GM12864 (cell line): Measurements from ENCODE around the gene NR2F2.
"Not testable (repeated sequence)": the region's sequence is repeated elsewhere in the genome, so short reads cannot be mapped to it uniquely, and the experiment has no call there.

Source experiments
- DNase-seq: peaks from one replicate; pipeline ENCODE4 v3.0.0-alpha.2; 2011; ENCODE audit warnings: low read depth
- H3K4me3 ChIP-seq: 2 replicates; pipeline ENCODE4 v1.5.1; 2011; ENCODE audit warnings: mild to moderate bottlenecking, low read depth, low read length, control low read depth
- TF ChIP-seq, protein P1 (sequence below): IDR thresholded peaks from 2 replicates; pipeline ENCODE4 v1.5.1; 2011; ENCODE audit warnings: low read depth, mild to moderate bottlenecking, moderate library complexity, low read length, control low read depth, inconsistent platforms; ENCODE audit errors: missing control alignments

NR2F2 gene

DNA sequence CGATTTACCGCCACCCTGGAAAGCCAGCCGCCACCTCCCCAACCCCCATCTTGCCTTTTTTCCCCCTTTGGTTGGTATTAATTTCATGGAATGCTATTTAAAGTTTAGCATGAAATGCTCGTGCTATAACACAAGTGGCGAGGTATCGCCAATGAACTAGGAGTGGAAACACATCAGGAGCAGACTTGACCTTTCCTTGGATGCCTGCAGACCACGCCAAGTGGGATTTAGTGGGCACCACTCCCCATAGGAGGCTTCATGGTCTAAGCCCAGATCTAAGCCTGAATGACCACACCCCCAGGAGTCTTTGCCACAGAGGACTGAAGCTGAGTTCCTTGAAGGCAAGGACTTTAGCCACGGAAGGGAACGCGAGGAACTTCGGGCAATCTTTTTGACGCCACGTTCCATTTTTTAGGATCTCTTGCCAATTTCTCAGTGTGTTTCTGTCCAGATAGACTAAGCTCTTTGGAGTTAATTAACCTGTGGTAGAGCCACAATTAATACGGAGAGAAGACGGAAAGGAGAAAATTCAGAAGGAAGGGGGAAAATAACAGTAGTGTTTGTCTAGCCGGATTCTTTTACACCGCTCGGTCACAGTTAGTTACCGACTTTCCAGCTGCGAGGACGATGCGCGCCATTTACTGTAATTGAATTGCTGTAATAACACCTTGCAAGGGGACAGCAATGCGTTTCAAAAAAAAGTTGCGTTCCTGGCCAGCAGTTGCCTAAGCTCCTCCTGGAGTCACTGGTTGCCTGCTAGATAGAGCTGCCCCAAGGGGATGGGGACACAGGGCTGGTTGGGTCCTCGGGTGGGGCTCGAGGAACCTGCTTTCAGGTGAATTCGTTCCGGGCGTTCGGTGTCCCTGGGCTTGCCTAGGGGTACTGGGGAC lies 37.1 kb downstream of the NR2F2 start:
- DNase-seq, result no peak
- no peak overlapping the region for H3K4me3 ChIP-seq
- TF ChIP-seq, protein P1, sequence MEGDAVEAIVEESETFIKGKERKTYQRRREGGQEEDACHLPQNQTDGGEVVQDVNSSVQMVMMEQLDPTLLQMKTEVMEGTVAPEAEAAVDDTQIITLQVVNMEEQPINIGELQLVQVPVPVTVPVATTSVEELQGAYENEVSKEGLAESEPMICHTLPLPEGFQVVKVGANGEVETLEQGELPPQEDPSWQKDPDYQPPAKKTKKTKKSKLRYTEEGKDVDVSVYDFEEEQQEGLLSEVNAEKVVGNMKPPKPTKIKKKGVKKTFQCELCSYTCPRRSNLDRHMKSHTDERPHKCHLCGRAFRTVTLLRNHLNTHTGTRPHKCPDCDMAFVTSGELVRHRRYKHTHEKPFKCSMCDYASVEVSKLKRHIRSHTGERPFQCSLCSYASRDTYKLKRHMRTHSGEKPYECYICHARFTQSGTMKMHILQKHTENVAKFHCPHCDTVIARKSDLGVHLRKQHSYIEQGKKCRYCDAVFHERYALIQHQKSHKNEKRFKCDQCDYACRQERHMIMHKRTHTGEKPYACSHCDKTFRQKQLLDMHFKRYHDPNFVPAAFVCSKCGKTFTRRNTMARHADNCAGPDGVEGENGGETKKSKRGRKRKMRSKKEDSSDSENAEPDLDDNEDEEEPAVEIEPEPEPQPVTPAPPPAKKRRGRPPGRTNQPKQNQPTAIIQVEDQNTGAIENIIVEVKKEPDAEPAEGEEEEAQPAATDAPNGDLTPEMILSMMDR, result no peak

DNA sequence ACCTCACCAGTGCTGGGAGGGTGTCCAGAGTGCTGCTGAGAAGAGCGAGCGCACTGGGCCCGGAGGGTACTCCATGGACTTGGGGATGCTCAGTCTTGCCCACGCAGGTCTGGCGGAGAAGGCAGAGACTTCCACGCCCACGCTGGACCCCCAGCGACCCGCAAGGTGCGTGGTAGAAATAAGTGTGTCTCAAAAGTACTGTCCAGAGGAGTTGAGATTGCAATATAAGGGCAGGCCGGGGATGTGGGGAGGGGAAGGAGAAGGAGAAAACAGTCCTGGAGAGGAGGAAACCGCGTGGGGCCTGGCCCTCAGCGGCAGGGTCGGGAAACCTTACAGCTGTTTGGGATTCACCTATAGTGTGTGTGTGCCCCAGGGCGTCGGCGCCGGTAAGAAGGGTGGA lies 38.9 kb downstream of the NR2F2 start:
- TF ChIP-seq, protein P1, result no peak
- no peak overlapping the region for H3K4me3 ChIP-seq
- DNase-seq, result no peak

DNA sequence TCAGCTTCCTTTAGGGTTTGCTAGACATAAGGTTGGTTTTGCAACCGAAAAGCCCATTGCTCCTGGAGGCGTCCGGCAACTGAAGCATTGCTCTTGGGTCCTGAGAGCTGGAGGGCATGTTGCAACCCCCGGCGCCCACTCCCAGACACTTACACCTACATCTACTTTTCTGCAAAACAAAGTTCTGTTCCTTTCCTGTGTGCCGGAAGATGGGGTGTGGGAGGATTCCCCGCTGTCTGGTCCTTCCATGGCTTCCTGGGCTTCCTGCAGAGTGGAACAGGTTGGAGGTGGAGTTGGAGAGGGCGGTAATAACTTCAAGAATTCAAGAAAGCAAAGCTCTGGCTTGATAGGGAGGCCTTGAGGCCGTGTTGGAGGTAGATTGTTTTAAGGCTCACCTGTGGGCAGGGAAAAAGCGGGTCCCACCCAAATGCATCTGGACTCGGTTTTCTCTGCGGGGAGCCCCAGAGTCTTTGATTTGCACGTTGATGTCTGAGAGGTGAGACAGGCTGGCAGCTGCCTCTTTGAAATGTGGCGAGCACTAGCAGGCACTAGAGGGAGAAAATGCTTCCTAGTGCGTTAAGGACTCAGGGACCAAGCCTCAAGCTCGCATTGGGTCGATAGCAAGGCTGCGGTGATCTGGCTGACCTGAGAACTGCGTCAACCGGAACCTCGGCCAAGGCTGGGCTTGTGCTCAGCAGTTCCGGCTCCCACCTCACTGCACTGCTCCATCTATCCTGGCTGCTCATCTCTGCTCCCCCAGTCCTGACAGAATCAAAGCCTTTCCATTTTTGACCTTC lies 39.5 kb downstream of the NR2F2 start:
- TF ChIP-seq, protein P1, result no peak
- DNase-seq, result no peak
- no peak overlapping the region for H3K4me3 ChIP-seq

DNA sequence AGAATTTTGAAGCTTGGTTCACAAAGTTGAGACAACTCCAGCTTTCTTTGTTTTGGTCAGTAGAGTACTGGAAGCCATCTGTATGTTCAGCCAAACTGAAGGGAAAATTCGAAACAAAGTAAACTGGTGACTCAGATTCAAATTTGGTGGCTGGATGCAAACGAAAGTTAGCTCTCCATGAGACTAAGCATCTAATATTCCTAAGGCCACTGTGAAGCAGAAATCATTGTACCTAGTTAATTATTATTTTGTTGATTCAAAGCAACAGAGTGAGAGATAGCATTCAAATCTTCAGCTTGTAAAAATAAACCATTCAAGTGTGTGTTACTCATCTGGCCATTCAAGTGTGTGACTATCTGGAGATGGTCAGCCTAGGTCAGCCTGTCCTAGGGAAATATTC lies 42.1 kb downstream of the NR2F2 start:
- TF ChIP-seq, protein P1, result no peak
- H3K4me3 ChIP-seq, result no peak overlapping the region
- no peak for DNase-seq

DNA sequence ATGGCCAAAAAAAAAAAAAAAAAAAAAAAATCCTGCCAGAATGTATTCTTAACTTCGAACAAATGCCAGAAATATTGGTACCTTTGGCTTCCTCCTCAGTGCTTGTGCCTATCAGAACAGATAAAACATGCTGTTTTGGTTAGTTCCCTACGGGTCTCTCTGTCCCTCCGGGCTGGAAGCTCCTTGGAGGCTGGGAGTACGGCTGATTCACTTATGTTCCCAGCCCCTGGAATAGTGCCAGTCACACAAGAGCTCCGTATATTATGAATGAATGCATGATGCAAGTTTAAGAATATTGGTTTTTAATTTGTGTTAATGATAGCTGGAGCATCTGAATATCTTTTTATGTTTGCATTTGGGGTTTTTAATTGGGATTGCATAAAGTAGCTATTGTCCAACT lies 44.0 kb downstream of the NR2F2 start:
- H3K4me3 ChIP-seq, result no peak overlapping the region
- TF ChIP-seq, protein P1, result no peak

DNA sequence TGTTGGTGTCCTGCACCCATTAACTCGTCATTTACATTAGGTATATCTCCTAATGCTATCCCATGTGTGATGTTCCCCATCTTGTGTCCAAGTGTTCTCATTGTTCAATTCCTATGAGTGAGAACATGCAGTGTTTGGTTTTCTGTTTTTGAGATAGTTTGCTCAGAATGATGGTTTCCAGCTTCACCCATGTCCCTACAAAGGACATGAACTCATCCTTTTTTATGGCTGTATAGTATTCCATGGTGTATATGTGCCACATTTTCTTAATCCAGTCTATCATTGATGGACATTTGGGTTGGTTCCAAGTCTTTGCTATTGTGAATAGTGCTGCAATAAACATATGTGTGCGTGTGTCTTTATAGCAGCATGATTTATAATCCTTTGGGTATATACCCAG lies 49.1 kb downstream of the NR2F2 start:
- not testable (repeated sequence) for H3K4me3 ChIP-seq, DNase-seq

More for the DNA sequence above, 44.0 kb downstream of the NR2F2 start:
- DNase-seq, result no peak

DNA sequence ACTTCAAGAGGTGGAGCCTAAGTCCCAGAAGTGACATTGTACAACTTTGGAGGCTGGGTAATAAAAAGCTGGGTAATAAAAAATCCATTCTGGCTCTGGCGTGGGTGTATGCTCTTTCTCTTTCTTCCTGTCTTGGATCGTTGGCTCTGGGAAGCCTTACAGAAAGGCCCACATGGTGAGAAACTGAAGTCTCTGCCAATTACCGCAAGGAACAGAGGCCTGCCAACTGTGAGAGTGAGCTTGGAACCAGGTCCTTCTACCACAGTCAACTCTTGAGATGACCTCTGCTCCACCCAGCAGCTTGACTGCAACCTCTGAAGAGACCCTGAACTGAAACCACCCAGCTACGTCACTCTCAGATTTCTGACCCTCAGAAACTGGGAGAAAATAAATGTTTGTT lies 51.0 kb downstream of the NR2F2 start:
- DNase-seq, result no peak
- no peak overlapping the region for H3K4me3 ChIP-seq
- TF ChIP-seq, protein P1, result no peak
